Chondrocyte (in vitro differentiated cells): ENCODE measurements around the gene KLF12. TPM values are rescaled to one million over a fixed set of nuclear protein-coding genes. Genes with fewer than 3 reads are reported as not detected.
A peak's percentile ranks its signal among the peaks of the same experiment; 100 is the strongest.

ENCODE experiments used
- DNase-seq: peaks from one replicate; pipeline ENCODE4 v3.0.0; 2021; ENCODE audit warnings: mixed read lengths, low spot score
- H3K27ac Mint-ChIP-seq: one replicate; pipeline ENCODE4 v1.8.0; 2021; ENCODE audit warnings: mild to moderate bottlenecking, moderate library complexity, mixed read lengths; ENCODE audit not compliant: unreplicated experiment
- H3K27me3 Mint-ChIP-seq: 2 replicates; pipeline ENCODE4 v1.8.0; 2021; ENCODE audit warnings: low read depth, mixed read lengths
- H3K36me3 Mint-ChIP-seq: 2 replicates; pipeline ENCODE4 v1.8.0; 2021; ENCODE audit warnings: low read depth, mixed read lengths
- H3K4me1 Mint-ChIP-seq: 2 replicates; pipeline ENCODE4 v1.8.0; 2021; ENCODE audit warnings: low read depth, mild to moderate bottlenecking, mixed read lengths
- H3K4me3 Mint-ChIP-seq: one replicate; pipeline ENCODE4 v1.8.0; 2021; ENCODE audit warnings: mild to moderate bottlenecking, moderate library complexity, mixed read lengths; ENCODE audit not compliant: unreplicated experiment
- H3K9me3 Mint-ChIP-seq: 2 replicates; pipeline ENCODE4 v1.8.0; 2021; ENCODE audit warnings: low read depth, mixed read lengths
- CTCF ChIP-seq: fragments of 200-600 bp; sonication (generic); IDR thresholded peaks from 2 replicates; pipeline ENCODE4 v1.5.0; 2021; ENCODE audit warnings: antibody characterized with exemption, mild to moderate bottlenecking, moderate library complexity
- total RNA-seq: library from RNA; stranded (reverse); gene quantifications from 3 replicates; pipeline ENCODE4 v1.2.1, GENCODE V29; 2021

Gene KLF12
- total RNA-seq, 1 donor from 2014 or later: 29.0 TPM

- Mint-ChIP-seq H3K27ac (peak overlapping the region; percentile 99), H3K9me3 (no peaks in the 10 kb centered on the region), H3K36me3 (no peaks in the 10 kb centered on the region), H3K4me1 (peaks cover 37% of the 10 kb centered on the region), H3K27me3 (no peaks in the 10 kb centered on the region), H3K4me3 (peak overlapping the region; percentile 95)
- peak; percentile 86 for DNase-seq
- peak; percentile 31 for TF ChIP-seq CTCF
Measured at GRCh38 chr13:74132776-74133656, 1.2 kb downstream of the KLF12 start.

GRCh38 chr13:74132152-74132775 is 1.9 kb downstream of the KLF12 start:
- DNase-seq: no peak
- Mint-ChIP-seq H3K27me3 (no peaks in the 10 kb centered on the region), H3K4me1 (peaks cover 43% of the 10 kb centered on the region), H3K27ac (peak overlapping the region; percentile 99), H3K4me3 (peak overlapping the region; percentile 95), H3K9me3 (no peaks in the 10 kb centered on the region), H3K36me3 (no peaks in the 10 kb centered on the region)
- TF ChIP-seq CTCF: no peak

GRCh38 chr13:74131227-74131626 is 3.0 kb downstream of the KLF12 start:
- H3K4me3 Mint-ChIP-seq: no peak overlapping the region
- no peak overlapping the region for H3K27ac Mint-ChIP-seq
- no peaks in the 10 kb centered on the region for H3K9me3 Mint-ChIP-seq
- TF ChIP-seq CTCF: no peak
- no peak for DNase-seq
- H3K36me3 Mint-ChIP-seq: no peaks in the 10 kb centered on the region
- H3K4me1 Mint-ChIP-seq: peaks cover 51% of the 10 kb centered on the region
- H3K27me3 Mint-ChIP-seq: no peaks in the 10 kb centered on the region

- DNase-seq: no peak
- Mint-ChIP-seq H3K36me3 (no peaks in the 10 kb centered on the region), H3K4me3 (no peak overlapping the region), H3K27ac (no peak overlapping the region), H3K9me3 (no peaks in the 10 kb centered on the region), H3K4me1 (peaks cover 55% of the 10 kb centered on the region), H3K27me3 (no peaks in the 10 kb centered on the region)
- no peak for TF ChIP-seq CTCF
Measured at GRCh38 chr13:74129500-74130191, 4.6 kb downstream of the KLF12 start.

- no peaks in the 10 kb centered on the region for H3K9me3 Mint-ChIP-seq
- no peaks in the 10 kb centered on the region for H3K27me3 Mint-ChIP-seq
- peak overlapping the region; percentile 52 for H3K4me3 Mint-ChIP-seq
- peak overlapping the region; percentile 83 for H3K27ac Mint-ChIP-seq
- no peak for TF ChIP-seq CTCF
- peaks cover 59% of the 10 kb centered on the region for H3K4me1 Mint-ChIP-seq
- no peaks in the 10 kb centered on the region for H3K36me3 Mint-ChIP-seq
- no peak for DNase-seq
Measured at GRCh38 chr13:74128156-74128767, 5.9 kb downstream of the KLF12 start.
